Hippocampal formation (tissue), 2 donors: ENCODE results near the gene SAPCD2.
A peak's percentile ranks its signal among the peaks of the same experiment; 100 is the strongest.
"Not testable (repeated sequence)": the region's sequence is repeated elsewhere in the genome, so short reads cannot be mapped to it uniquely, and the experiment has no call there.

Experiments
- DNase-seq, 2 donors: peaks; one replicate each; lab custom pipeline; 2025; lab: John Stamatoyannopoulos, UW

The SAPCD2 gene

DNA sequence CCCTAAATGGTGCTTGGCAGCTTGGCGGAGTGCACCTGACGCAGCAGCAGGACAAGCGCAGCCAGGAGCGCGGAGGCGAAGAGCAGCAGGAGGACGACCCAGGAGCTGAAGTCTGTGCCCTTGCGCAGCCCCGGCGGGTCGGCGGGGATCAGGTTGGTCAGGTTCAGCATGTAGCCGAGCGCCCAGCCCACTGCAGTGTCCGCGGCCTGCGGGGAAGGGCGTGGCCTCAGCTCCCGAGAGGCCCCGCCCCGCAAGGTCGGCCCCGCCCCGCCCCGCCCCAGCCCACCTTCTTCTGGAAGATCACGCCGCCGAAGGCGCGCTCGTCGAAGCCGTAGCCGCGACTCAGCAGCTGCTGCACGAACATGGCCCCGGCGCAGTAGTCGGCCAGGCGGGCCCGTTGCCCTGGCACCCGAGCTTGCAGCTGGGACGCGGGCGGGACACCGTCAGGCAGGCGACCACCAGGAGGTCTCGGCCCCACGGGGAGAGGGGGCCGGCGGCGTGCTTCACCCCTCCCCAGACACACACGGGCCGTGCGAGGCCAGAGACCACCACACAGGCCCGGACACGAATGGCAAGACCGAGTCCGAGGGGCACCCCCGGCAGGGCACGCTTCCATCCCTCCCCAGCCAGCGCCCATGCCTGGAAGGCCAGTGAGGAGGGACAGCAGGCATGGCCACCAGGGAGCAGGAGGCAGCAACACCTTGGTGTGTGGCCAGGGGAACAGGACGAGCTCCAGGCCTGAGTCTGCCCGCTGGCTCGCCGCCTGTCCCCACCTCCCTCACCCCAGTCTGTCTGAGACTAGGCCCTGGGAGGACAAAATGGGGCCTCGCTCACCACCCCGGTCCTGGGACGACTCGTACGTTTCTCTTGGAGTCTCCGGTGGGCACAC lies 21.5 kb downstream of the SAPCD2 start:
- no peak for DNase-seq

DNA sequence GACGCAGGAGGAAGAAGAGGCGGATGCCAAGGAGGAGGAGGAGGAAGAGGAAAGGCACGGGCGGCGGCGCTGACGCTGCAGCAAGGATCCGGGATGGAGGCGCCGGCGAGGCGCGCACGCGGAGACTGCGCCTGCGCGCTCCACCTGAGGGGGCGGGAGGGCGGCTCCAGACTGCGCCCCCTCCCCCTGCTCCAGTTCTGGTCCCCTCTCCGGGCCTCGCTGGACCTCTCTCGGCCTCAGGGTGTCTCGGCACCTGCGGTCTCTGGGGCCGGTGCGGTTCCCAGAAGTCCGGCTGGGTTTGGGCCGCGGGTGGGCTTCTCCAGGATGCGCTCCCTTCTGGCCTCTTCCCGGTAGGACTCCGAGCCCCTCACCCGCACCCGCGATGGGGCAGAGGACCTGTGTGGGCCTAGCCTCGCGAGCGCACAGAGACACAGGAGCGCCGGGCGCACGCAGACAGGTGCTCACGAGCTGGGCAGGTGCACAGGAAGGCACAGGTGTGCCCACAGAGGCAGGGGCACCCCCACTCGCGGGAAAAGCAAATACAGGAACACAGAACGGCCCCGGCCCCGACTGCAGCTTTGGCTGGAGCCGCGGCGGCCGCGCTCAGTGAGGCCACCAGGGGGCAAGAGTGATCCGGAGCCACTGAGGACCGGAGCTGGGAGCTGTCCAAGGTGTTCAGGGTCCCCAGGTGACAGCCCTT lies 24.1 kb downstream of the SAPCD2 start, which contains the start of gene NPDC1:
TSS of gene NPDC1 (minus strand) at position 90 of the 700 bp plus-strand sequence. CDS start 188 bp downstream, outside the sequence.
- peak; percentile 32 to 67 for DNase-seq

DNA sequence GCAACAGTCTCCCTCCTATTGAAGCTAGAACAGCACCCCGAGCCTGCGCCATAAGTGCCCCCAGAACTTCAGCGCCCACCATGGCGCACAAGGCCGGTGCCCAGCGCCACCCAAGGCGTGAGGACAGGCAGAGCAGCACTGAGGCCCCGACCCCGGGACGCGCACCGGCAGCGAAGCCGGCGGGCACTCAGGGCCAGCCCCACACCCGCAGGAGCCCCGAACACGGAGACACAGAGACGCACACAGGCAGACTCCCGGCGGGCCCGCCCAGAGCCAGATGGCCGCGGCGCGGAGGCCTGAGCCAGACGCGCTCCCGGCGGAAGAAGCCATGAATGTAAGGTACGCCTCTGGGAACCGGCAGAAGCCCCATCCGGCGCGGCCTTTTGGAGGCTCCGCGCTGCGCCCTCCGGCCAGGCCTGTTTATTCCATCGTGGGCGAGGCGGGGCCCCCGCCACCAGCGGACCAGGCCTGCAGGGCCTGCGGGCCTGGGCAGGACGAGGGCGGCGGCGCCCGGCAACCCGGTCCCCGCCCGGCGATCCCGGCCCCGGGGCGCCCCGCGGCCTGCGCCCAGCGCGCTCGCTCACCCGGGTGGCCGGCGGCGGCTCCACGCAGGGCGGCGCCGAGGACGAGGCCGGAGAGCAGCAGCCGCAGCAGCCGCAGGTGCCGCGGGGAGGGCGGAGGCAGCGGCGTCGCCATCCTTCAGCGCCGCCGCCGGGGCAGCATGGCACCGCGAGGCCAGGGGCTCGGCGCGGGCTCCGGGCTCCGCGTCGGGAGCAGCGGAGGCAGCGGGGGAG lies 24.9 kb downstream of the SAPCD2 start:
- DNase-seq = peak in 1 of 2 donors; percentile 30

DNA sequence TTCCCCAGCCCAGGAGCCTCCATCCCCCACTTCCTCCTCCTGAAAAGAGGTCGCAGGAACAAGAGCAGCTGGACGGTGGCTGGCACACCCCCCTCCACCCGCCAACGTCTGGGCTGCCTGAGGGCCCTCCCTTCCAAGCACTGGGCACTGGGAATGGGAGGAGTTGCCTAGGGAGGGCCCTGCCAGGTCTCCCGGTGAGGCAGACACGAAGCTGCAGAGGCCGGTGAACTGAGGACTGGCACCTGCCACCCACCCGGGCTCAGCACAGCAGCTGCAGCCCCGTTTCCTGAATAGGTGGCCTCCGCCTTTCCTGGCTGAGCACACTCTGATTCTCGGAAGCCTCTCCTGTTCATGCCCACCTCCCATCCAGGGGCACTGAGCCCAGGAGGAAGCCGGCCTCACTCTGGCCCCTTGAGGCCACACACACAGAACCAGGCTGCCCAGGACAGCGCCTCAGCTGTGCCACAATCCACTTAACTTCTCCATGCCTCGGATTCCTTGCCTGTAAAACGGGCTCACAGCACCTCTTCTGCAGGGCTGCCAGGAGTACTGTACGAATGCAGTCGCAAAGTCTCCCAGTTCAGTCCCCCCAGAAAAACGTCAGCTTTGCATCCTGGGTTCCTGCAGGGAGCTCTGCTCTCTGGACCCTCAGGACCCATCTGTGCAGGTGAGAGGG lies 25.7 kb downstream of the SAPCD2 start:
- no peak for DNase-seq

DNA sequence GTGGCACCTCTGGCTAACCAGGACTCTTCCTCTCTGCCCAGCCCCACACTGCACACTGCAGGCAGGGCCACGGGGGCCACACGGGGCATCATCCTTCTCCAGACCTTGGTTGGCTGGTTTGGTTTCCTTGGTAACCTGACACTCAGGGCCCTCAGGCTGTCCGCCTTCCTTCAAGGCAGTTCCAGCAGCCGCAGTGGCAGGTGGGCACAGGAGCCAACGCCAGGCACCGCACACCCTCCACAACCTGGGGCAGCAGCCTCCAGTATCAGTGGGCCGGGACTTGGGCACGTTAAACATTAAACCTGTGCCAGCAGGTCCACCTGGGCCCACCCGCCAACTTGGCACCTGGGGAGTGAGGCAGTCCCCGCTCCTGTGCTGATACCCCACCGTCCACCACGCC lies 26.3 kb downstream of the SAPCD2 start:
- no peak for DNase-seq

DNA sequence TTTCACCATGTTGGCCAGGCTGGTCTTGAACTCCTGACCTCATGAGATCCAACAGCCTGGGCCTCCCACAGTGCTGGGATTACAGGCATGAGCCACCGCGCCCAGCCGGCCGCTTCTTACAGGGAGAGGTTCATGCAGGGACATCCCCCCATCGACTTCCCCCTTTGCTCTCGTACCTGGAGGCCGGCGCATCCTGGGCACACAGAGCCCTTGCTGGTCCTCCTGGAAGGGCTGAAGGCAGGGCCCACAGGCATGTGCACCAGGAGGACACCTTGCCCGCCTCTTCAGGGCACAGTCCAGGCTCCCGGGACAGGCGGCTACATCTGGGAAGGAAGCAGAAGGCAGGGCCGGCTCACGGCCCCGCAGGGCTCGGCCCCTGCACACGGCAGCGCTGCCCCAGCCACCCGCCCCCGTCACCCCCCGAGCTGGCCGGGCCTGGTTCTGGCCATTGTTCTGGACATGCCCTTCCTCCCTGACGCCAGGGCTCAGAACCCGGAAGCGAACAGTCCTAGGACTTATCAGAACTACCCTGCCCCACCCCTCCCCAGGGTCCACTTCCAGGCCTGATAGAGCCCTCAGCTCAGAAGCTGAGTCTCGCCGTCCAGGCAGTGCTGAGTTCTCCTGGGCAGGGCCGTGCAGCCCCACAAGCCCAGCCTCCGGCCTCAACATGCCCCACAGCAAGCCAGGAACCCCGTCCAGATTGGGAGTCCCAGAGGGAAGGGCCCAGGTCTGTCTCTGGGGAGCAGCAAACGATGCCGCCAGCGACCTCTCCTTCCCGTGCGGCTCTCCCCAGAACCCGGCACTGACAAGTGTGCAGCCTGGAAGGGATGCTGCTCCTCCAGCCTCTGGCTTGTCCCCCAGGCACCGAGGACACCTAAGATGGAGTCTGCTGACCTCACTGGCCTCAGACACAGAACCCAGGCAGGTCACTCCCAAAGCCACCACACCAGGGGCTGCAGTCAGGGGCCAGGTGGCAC lies 27.3 kb downstream of the SAPCD2 start:
- no peak for DNase-seq

DNA sequence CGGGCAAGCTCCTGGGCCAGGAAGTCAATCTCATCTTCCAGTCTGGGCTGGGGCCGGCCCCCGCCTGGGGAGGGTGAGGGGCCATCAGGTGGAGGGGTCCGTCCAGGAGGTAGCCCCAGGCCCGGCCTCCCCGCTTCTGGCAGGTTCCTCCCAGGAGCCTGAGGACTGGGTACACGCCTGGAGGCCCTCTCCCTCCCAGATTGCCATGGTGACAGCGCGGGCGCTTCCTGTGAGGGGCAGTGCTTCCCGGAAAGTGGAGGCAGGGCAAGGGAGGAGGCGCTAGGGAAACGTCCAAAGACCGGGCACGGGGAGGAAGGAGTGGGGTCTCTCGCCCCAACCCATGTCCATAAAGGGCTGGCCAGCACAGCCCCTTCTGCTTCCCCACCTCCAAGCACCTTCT lies 29.2 kb downstream of the SAPCD2 start:
- DNase-seq = no peak

DNA sequence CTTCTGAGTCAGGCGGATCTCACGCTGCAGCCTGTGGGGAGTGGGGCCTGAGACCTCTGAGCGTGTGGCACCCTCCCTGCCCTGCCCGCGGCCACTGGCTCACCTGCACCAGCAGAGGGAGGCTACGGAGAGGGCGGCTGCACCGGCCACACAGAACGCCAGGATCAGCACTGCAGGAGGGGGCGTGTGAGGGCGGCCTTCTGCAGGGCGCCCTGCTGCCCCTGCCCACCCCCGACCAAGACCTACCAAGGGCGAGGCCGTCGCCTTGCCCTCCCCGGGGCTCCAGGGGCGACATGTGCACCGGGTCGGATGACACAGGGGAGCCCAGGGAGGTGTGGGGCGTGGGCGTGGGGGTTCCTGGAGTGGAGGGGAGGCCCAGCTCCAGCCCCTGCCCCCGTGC lies 29.8 kb downstream of the SAPCD2 start:
- DNase-seq = no peak

DNA sequence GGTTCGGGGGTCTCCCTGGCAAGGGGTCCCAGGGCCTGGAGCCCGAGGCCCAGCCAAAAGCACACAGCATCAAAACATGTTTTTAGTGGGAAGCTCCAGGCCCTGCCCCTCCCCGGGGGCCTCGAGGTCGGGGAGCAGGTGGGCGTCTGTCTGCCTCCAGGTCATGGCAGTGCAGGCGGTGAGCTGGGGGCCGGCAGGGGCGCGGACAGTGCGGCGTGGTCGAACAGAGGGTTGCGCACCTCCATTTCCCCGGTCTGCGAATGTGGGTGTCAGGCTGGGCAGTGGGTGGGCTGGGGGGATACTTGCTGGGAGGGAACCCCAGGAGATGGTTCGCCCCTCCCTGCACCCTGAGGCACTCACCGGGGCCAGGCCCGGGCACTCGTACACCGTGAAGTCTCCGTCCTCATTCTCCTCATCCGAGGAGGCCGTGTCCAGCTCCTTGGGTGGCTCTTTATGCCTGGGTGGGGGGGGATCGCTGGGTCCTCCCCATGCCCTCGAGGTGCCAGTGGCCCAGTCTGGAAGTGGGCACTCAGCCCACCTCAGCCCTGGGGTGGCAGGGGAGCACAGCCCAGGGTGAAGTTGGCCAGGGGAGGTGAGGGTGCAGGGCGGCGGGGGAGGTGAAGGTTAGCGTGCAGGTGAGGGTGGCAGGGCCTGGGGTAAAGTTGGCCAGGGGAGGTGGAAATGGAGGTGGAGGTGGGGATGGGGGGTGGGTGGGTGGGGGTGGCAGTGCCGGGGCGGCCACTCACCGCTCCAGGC lies 30.6 kb downstream of the SAPCD2 start:
- no peak for DNase-seq

DNA sequence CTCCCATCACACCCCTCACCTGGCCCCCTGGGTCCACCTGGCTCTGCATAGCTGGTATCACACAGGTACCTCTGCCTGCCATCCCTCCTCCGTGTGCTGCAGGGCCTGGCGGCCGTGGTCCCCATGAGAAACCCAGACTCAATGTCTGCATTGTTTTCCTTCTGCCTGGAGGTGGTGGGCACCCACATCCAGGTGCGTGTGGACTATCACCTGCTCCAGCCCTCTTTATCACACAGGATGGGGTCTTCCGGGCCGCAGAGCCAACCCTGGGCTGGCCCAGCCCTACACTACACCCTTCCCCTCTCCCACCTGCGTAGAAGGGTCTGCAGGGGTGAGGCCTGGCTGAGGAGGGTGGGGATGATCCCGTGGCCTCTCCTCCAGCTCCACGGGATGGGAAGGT lies 31.4 kb downstream of the SAPCD2 start:
- no peak for DNase-seq

DNA sequence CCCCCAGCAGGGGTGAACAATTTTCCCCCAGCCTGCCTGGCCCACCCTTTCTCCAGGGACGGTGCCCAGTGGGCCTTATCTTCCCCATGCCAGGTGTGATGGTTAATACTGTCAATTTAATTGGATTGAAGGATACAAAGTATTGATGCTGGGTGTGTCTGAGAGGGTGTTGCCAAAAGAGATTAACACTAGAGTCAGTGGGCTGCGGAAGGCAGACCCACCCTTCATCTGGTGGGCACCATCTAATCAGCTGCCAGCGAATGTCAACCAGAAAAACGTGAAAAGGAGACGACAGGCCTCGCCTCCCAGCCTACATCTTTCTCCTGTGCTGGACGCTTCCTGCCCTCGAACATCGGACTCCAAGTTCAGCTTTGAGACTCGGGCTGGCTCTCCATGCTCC lies 32.9 kb downstream of the SAPCD2 start:
- no peak for DNase-seq

DNA sequence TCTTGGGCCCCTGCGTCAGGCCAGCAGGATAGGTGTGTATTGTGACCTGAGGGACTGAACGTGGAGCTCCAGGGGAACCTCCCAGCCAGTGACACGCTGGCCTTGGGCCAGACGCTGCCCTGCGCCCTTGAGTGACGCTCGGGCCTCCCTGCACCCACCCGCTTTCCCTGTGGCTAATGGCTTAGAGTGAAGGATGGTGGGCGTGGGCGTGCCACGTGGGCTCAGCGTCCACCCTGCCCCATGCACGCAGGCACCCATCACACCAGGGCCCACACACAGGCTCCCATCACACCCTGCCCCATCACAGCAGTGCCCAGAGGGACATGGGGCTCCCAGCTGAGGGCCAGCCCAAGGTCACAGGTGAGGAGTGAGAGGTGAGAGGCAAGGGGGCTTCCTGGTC lies 33.3 kb downstream of the SAPCD2 start:
- DNase-seq = no peak

DNA sequence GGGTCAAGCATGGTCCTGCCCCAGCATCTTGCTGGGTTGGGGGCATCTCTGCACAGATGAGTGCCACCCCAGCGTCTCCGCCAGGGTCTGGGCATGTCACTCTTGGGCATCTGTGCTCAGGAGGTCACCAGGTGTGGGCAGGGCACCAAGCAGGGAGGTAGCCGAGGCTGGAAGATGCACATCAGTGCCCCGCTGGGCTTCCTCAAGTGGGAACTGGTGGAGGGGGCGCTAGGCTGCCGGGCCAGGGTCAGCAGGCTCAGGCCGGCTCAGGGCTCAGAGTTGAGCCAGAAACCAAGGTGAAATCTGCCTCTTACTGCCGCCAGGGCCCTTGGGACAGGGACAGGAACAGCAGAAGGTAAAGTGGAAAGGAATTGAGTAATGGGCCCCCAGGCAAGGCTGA lies 34.4 kb downstream of the SAPCD2 start:
- DNase-seq = no peak

DNA sequence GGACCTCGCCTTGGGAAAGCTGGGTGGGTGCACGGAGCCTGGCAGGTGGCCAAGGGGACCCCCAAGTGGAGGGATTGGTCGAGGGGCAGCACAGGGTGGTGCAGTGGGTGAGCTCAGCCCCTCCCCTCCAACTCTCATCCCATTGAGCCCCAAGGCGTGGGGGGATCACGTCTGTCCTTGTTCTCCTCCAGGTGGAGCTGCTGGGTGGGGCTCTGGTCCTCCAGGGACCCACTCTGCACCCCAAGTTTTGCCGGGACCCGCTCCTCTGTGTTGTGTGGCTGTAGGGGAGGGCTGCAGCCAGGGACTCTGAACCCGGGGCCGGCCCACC lies 34.9 kb downstream of the SAPCD2 start:
- no peak for DNase-seq

DNA sequence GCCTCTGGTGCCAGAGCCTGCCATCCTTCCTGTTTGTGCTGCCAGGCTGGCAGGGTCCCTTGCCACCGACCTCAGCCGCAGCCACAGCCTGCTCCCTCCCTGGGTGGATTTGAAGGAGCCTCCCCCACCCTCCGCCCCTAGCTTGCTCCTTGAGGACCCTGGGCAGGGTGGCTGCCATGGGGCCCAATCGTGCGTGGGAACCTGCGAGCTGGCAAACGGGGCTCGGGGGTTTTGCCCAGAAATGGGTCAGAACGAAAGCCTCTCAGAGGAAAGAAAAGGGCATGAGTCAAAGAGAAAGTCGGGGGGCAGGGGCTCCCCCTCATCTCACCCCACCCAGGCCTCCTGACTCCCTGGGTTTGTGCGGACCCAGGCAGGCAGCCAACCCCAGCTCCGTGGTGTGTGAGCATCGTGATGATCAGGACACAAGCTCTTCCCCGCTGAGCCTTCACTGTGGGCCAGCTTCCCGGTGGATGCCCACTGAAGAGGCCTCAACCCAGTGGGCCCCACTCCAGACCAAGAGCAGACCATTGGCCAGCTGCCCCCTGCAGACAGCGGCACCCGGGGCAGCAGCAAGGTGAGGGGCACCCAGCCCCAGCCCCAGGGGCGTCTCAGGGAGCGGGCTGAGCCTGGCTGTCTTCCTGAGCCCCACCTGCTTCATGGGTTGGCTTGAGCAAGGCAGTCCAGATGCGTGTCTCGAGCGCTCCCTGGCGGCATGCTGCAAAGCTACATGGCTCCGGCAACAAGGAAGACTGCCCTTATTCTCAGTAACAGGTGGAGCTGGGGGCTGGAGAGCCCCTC lies 35.4 kb downstream of the SAPCD2 start:
- DNase-seq = peak; percentile 79 to 82

DNA sequence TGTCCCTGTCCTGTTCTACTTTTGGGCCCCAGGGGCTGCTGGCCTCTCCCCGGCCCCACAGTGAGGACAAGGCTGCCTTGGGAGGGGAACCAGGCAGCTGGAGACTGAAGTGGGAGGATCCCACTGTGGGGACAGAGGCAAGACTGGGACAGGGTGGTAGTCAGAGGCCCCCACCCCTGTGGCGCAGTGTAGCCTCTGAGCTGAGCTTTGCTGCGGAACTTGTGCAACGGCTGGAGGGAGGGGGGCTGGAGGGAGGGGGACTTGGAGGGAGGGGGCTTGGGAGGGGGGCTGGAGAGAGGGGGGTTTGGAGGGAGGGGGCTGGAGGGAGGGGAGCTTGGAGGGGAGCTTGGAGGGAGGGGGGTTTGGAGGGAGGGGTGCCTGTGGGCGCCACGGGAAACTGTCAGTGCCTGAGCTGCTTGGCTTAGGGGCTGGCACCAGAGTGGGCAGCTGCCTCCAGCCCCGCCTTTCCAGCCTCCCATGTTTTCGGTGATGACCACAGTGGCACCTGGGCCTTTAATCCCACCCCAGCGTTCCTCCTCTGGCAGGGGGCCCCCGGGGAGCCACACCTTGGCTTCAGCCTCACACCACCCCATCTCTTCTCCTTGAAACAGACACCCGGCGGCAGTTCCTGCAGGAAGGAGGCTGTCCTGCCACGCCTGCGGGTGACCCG lies 36.2 kb downstream of the SAPCD2 start:
- DNase-seq = no peak

DNA sequence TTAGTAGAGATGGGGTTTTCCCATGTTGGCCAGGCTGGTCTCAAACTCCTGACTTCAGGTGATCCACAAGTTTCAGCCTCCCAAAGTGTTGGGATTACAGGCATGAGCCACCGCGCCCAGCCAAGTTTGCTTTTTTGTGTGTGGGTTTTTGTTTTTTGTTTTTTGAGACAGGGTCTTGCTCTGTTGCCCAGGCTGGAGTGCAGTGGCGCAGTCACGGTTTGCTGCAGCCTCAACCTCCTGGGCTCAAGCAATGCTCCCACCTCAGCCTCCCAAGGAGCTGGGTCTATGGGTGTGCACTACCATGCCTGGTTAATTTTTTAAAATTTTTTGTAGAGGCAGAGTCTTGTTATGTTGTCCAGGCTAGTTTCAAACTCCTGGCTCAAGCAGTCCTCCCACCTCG lies 36.9 kb downstream of the SAPCD2 start:
- not testable (repeated sequence) for DNase-seq

DNA sequence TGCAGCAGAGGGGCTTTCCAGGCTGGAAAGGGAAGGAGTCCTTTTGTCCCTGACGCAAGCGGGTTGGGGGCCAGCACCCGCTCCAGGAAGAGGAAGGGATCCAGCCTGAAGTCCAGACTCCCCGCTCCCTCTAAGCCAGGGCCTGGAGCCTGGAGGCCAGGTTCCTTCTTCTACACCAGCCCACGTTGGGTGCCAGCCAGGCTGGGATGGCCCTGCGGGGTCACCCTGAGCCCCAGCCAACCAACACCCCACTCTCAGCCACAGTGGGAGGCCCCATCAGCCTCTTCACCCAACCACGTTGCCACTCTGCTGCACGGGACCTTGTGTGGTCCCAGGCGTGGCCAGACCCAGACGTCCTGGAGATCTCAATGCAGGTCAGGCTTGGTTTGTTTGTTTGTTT lies 37.5 kb downstream of the SAPCD2 start:
- no peak for DNase-seq
